ENCODE results near the gene OGN.

GRCh38 chr9:92373167-92373566 lies 31.2 kb downstream of the OGN start:
- no peak for TF ChIP-seq CTCF (IDR thresholded peaks at IDR 0.05; ENCODE audit: insufficient read depth, low read length, poor library complexity, severe bottlenecking)
- TF ChIP-seq EZH2phosphoT487 (conservative IDR thresholded peaks at IDR 0.05; ENCODE audit: low read length) = no peak
